Measurements from ENCODE around the gene COBL.
"Not testable (repeated sequence)": the region's sequence is repeated elsewhere in the genome, so short reads cannot be mapped to it uniquely, and the experiment has no call there.

Gene COBL

GRCh38 chr7:51229620-51230323 lies 86.8 kb downstream of the COBL start:
- no peak for DNase-seq (ENCODE audit: low read depth)

GRCh38 chr7:51229106-51229537 lies 87.5 kb downstream of the COBL start:
- no peak for DNase-seq (ENCODE audit: low read depth)

GRCh38 chr7:51228386-51228958 lies 88.1 kb downstream of the COBL start:
- no peak for DNase-seq (ENCODE audit: low read depth)

- DNase-seq (ENCODE audit: low read depth) = no peak
Observed at GRCh38 chr7:51227861-51228260, 88.7 kb downstream of the COBL start.

GRCh38 chr7:51226916-51227535 lies 89.6 kb downstream of the COBL start:
- no peak for DNase-seq (ENCODE audit: low read depth)

- no peak for DNase-seq (ENCODE audit: low read depth)
Observed at GRCh38 chr7:51226063-51226755, 90.4 kb downstream of the COBL start.

- DNase-seq (ENCODE audit: low read depth) = no peak
Observed at GRCh38 chr7:51224811-51225595, 91.6 kb downstream of the COBL start.

- DNase-seq (ENCODE audit: low read depth) = no peak
Observed at GRCh38 chr7:51223505-51223904, 93.1 kb downstream of the COBL start.

GRCh38 chr7:51222916-51223315 lies 93.7 kb downstream of the COBL start:
- DNase-seq (ENCODE audit: low read depth) = no peak

- no peak for DNase-seq (ENCODE audit: low read depth)
Observed at GRCh38 chr7:51220226-51220625, 96.4 kb downstream of the COBL start.

GRCh38 chr7:51219261-51219988 lies 97.2 kb downstream of the COBL start:
- DNase-seq (ENCODE audit: low read depth) = no peak

- DNase-seq (ENCODE audit: low read depth) = no peak
Observed at GRCh38 chr7:51217804-51218203, 98.8 kb downstream of the COBL start.

GRCh38 chr7:51214098-51214497 lies 102.5 kb downstream of the COBL start:
- DNase-seq (ENCODE audit: low read depth) = no peak

- DNase-seq (ENCODE audit: low read depth) = no peak
Observed at GRCh38 chr7:51213618-51214017, 103.0 kb downstream of the COBL start.

- no peak for DNase-seq (ENCODE audit: low read depth)
Observed at GRCh38 chr7:51210766-51211165, 105.8 kb downstream of the COBL start.

GRCh38 chr7:51209426-51209825 lies 107.2 kb downstream of the COBL start:
- no peak for DNase-seq (ENCODE audit: low read depth)

GRCh38 chr7:51208125-51208524 lies 108.5 kb downstream of the COBL start:
- DNase-seq (ENCODE audit: low read depth) = not testable (repeated sequence)

GRCh38 chr7:51198654-51199053 lies 118.0 kb downstream of the COBL start:
- DNase-seq (ENCODE audit: low read depth) = no peak

GRCh38 chr7:51190969-51191368 lies 125.6 kb downstream of the COBL start:
- DNase-seq (ENCODE audit: low read depth) = no peak

GRCh38 chr7:51189777-51190176 lies 126.8 kb downstream of the COBL start:
- no peak for DNase-seq (ENCODE audit: low read depth)

GRCh38 chr7:51188987-51189386 lies 127.6 kb downstream of the COBL start:
- DNase-seq (ENCODE audit: low read depth) = no peak
